ENCODE measurements around the gene SRGAP2B. TPM values are rescaled to one million over a fixed set of nuclear protein-coding genes. Genes with fewer than 3 reads are reported as not detected.
"Not testable (repeated sequence)": the region's sequence is repeated elsewhere in the genome, so short reads cannot be mapped to it uniquely, and the experiment has no call there.

SRGAP2B gene
- total RNA-seq, 3 donors from 2014 or later: 5.7 to 25.8 (median 10.6) TPM

DNA sequence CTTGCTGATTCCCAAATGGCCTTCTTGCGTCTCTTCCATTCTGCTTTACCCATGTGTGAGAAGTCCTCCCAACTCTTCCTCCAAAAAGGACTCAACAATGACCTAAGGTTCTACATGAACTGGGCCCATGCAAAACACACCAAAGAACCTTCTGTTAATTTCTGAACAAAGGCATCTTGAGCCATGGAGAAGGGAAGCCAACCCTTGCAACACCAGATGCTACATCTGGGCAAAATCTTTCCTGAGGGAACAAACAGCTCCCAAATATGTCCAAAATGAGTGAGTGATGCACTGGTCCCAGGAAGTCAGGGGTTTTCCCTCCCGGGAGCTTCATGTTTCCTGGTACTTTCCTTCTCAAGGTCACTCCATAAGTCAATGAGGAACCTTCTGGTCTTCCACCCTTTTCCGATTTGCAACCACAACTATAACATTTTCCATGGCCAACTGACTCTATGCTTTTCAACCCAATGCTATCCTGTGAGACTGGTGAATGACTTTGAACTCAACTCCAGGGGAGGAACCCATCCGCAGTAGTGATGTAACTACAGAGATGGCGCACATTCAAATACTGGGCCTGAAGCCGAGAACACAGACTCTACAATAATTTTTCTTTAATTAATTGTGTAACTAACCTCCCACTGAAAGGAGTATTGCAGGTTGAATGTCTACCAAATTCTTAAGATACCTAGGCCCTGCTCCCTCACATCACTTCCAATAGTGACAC is 112.2 kb downstream of the SRGAP2B start:
- H3K9me3 ChIP-seq; DNase-seq; ATAC-seq; H3K4me3 ChIP-seq; intact Hi-C loops (cut with DNase I, micrococcal nuclease); H3K36me3 ChIP-seq (ENCODE audit: low read depth); H3K4me1 ChIP-seq (ENCODE audit: low read depth): not testable (repeated sequence)

DNA sequence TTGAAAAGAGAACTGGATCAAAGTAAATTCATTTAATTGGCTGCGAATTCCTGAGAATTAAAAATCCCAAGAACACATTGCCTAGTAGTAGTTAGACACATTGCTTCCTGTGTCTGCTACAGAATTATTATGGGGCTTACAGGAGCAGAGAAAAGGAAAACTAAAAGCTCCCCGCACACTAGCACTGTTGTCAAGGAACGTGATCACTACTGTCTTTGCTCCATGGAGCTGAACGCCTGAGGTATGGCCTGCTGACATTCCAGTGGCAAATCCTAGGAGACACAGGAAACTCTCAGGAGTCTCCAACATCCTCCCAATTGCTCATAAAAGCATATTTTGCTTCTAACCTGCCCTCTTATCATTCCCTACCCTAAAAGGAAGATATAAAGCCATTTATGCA is 114.0 kb downstream of the SRGAP2B start:
- intact Hi-C loops (cut with DNase I, micrococcal nuclease); H3K4me1 ChIP-seq (ENCODE audit: low read depth); H3K36me3 ChIP-seq (ENCODE audit: low read depth); ATAC-seq; H3K9me3 ChIP-seq; DNase-seq; H3K4me3 ChIP-seq: not testable (repeated sequence)

DNA sequence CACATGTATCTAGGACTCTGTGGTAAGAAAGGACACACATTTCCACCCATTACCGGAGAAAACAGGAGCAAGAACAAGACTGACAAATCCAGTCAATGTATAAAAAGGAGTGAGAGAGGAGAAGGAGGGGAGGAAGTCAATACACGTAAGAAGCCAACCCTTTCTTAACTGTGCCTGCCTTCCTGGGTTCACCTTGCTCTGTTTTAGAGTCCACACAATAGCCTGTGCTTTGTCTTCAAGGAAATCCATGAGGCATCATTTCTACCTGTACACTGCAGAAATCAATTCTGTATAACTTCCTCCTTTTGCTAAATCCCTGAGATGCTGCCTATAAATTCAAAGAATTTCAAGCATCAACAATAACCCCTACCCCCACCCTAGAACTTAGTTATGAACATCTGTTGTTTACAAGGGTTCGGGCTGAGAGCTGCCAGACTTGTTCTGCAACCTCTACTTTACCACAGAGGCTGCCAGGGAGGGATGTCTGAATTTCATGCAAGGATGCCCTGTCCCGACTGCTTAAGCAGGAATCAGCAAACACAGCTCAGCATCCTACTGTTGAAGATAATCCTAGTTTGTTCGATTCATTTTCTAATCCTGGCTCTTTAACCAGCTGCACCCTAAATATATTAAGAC is 115.0 kb downstream of the SRGAP2B start:
- H3K4me1 ChIP-seq (ENCODE audit: low read depth); H3K4me3 ChIP-seq; intact Hi-C loops (cut with DNase I, micrococcal nuclease); H3K9me3 ChIP-seq; H3K36me3 ChIP-seq (ENCODE audit: low read depth); DNase-seq: not testable (repeated sequence)
- peak; percentile 74 for ATAC-seq

DNA sequence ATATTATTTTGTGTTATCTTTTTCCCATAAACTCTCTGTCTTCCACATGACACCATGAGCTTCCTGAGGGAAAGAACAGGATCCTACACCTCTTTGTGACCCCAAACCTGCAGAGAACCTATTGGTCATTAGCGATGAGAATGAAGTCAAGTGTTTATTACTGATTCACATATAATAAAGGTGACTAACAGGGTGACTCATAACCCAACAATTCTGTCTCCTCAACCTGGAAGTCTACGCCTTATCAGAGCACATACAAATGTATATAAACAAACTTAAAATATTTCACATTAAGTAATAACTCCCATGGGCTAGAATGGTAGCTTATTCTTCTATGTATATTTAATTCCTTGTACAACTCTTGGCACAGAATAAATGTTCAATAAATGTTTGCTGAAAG is 117.3 kb downstream of the SRGAP2B start:
- H3K36me3 ChIP-seq (ENCODE audit: low read depth); ATAC-seq; intact Hi-C loops (cut with DNase I, micrococcal nuclease); H3K4me3 ChIP-seq; H3K9me3 ChIP-seq; H3K4me1 ChIP-seq (ENCODE audit: low read depth); DNase-seq: not testable (repeated sequence)

- intact Hi-C loops (cut with DNase I, micrococcal nuclease); H3K36me3 ChIP-seq (ENCODE audit: low read depth); ATAC-seq; H3K9me3 ChIP-seq; H3K4me1 ChIP-seq (ENCODE audit: low read depth); H3K4me3 ChIP-seq; DNase-seq: not testable (repeated sequence)
Observed at GRCh38 chr1:144971936-144972335, 123.2 kb downstream of the SRGAP2B start.

DNA sequence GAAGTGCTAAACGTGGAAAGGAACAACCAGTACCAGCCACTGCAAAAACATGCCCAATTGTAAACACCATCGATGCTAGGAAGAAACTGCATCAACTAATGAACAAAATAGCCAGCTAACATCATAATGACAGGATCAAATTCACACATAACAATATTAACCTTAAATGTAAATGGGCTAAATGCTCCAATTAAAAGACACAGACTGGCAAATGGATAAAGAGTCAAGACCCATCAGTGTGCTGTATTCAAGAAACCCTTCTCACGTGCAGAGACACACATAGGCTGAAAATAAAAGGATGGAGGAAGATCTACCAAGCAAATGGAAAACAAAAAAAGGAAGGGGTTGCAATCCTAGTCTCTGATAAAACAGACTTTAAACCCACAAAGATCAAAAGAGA is 128.6 kb downstream of the SRGAP2B start:
- H3K36me3 ChIP-seq (ENCODE audit: low read depth); H3K4me3 ChIP-seq; H3K4me1 ChIP-seq (ENCODE audit: low read depth); intact Hi-C loops (cut with DNase I, micrococcal nuclease); ATAC-seq; DNase-seq; H3K9me3 ChIP-seq: not testable (repeated sequence)

DNA sequence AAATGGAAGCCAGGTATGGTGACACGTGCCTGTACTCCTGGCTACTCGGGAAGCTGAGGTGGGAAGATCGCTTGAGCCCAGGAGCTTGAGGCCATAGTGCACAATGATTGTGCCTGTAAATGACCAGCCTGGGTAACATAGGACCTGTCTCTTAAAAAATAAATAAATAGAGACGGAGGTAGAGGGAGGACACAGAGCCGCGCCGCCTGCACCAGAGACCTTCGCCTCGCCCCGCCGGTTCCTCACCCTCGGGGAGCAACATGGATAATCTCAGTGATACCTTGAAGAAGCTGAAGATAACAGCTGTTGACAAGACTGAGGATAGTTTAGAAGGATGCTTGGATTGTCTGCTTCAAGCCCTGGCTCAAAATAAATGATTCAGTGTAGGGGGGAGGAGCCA is 130.4 kb downstream of the SRGAP2B start:
- intact Hi-C loops (cut with DNase I, micrococcal nuclease); DNase-seq; ATAC-seq; H3K4me3 ChIP-seq; H3K4me1 ChIP-seq (ENCODE audit: low read depth); H3K36me3 ChIP-seq (ENCODE audit: low read depth); H3K9me3 ChIP-seq: not testable (repeated sequence)

DNA sequence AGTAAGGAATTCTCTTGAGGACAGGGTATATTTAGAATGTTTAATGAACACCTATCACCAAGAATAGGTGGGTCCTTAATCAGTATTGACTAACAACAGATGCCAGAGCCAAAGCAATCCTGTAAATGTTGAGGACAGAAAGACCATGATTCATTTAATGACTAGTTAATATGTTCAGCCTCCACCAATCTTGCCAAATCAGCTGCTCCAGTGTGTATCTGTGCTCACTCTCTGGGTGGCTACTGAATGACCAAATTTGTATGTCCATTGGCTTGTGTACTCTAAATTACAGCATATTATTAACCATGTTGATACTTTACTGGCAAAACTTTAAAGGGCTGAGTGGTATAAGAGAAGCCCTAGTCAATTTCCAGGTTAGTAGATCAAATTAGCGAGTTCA is 130.9 kb downstream of the SRGAP2B start:
- H3K4me1 ChIP-seq (ENCODE audit: low read depth); H3K9me3 ChIP-seq; DNase-seq; H3K36me3 ChIP-seq (ENCODE audit: low read depth); ATAC-seq; intact Hi-C loops (cut with DNase I, micrococcal nuclease); H3K4me3 ChIP-seq: not testable (repeated sequence)

DNA sequence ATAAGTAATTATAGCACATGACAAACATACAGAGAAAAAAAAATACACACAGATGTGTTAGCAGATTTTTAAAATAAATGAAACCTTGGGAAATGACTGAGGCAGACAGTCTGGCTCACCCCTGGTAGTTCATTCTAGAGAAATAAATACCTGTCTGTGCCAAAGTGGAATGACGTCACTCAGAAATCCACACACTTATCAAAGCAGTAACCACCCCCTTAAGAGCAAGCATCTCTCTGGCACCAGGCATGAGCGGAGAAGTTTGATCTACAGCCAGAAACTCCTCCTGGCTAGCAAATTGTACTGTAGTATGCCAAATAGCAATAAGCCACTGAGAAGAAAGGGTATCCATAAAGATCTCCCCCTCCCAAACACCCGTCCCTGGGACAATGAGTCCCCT is 131.6 kb downstream of the SRGAP2B start:
- DNase-seq; H3K4me3 ChIP-seq; H3K4me1 ChIP-seq (ENCODE audit: low read depth); ATAC-seq; intact Hi-C loops (cut with DNase I, micrococcal nuclease); H3K9me3 ChIP-seq; H3K36me3 ChIP-seq (ENCODE audit: low read depth): not testable (repeated sequence)

GRCh38 chr1:144961604-144962583 is 133.2 kb downstream of the SRGAP2B start:
- H3K9me3 ChIP-seq; H3K36me3 ChIP-seq (ENCODE audit: low read depth); H3K4me3 ChIP-seq; DNase-seq; intact Hi-C loops (cut with DNase I, micrococcal nuclease); ATAC-seq; H3K4me1 ChIP-seq (ENCODE audit: low read depth): not testable (repeated sequence)

DNA sequence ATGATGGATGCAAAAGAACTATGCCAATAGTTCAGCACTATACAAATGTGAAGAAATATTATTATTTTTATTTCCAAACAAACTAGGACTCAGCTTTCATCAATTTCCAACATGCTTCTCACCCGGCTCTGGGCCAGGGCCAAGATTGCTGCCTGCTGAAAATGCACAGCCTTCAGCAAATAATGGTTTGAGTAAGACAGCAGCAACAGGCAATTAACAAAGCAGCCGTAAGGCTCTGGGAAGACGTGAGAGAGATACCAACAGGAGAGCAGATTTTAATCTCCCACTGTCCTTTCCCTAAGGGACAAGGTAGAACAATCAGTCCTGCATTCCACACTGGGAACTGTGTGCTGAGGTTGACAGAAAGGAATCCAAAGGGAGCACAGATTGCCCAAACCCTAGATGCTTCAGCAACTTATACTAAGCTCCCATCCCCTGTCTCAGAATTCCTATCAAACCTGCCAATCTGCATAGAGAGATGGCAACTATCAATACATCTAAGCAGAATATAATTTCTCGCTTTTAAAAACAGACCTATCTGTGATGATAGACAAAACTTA is 134.1 kb downstream of the SRGAP2B start:
- H3K4me1 ChIP-seq (ENCODE audit: low read depth); intact Hi-C loops (cut with DNase I, micrococcal nuclease); H3K9me3 ChIP-seq; ATAC-seq; H3K4me3 ChIP-seq; DNase-seq; H3K36me3 ChIP-seq (ENCODE audit: low read depth): not testable (repeated sequence)

- DNase-seq; H3K4me1 ChIP-seq (ENCODE audit: low read depth); ATAC-seq; H3K36me3 ChIP-seq (ENCODE audit: low read depth); intact Hi-C loops (cut with DNase I, micrococcal nuclease); H3K4me3 ChIP-seq; H3K9me3 ChIP-seq: not testable (repeated sequence)
Observed at GRCh38 chr1:144948390-144948789, 146.7 kb downstream of the SRGAP2B start.

DNA sequence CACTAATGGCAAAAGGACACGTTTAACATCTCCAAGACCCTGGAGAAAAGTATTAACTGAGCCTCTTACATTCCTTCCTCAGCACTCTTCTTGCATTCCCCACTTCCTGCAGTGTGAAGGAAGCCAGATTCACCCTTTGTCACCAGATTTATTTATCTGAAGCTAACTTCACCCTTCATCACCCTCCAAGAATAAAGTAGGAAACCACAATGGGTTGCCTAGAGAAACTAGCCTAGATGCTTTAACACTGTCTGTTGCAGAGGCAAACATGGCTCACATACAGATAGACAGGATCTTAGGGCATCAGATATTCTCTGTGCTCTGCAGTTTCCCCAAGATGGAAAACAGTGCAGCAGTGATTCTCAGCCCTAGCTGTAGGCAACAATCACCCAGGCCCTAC is 147.6 kb downstream of the SRGAP2B start:
- DNase-seq; H3K9me3 ChIP-seq; ATAC-seq; H3K36me3 ChIP-seq (ENCODE audit: low read depth); H3K4me3 ChIP-seq; H3K4me1 ChIP-seq (ENCODE audit: low read depth); intact Hi-C loops (cut with DNase I, micrococcal nuclease): not testable (repeated sequence)

Measured in mucosa of descending colon (tissue), 3 donors.